K562 (cell line): ENCODE measurements around the gene PHF1. TPM values are rescaled to one million over a fixed set of nuclear protein-coding genes. Genes with fewer than 3 reads are reported as not detected.

Experiments
- ATAC-seq: fragments of 200-7000 bp; cut with Tn5 transposase; 3 replicates; pipeline ENCODE4 v1.9.1; 2020; ENCODE audit warnings: moderate library complexity
- BruUV-seq: library from RNA; stranded (reverse); fragments of 400-500 nt; replicated peaks from 2 replicates; lab custom pipeline; 2021; lab: Mats Ljungman, UMichigan
- CTCF ChIA-PET: fragments of 300-600 bp; formaldehyde crosslinking; extraction: SDS; loops from one replicate; lab custom pipeline; 2021; ENCODE audit warnings: low intra/inter-chr PET ratio; lab: Yijun Ruan, JAX
- POLR2A ChIA-PET: fragments of 300-600, 350-650 bp; sonication (Branson Sonifier 250); formaldehyde crosslinking; extraction: SDS; loops from one replicate; lab custom pipeline; 2021; ENCODE audit warnings: antibody characterized with exemption, inconsistent platforms; lab: Yijun Ruan, JAX
- DNase-seq, 4 experiments: peaks; one replicate each; pipeline versions ENCODE4 v3.0.0 to v3.0.0-alpha.2; 2011 to 2018; ENCODE audit warnings: low spot score in 3 of 4, mixed read lengths in 3 of 4; ENCODE audit errors: extremely low read depth in 1 of 4
- FAIRE-seq: peaks from 2 replicates; lab custom pipeline; 2011; peaks lifted over from hg19 to GRCh38; lab: Jason Lieb, UNC
- H2AFZ ChIP-seq: 2 replicates; pipeline ENCODE4 v1.6.0; 2011; ENCODE audit warnings: low read depth, low read length, control low read depth, inconsistent platforms
- H3K27ac ChIP-seq: fragments of 200-600 bp; 3 replicates; pipeline ENCODE4 v1.8.0; 2011; ENCODE audit warnings: low read depth, mild to moderate bottlenecking, control low read depth, inconsistent platforms, low read length, moderate library complexity, mixed read lengths; ENCODE audit errors: extremely low read depth
- H3K27me3 ChIP-seq, 2 experiments: fragments of 300-600 bp in 1 of 2; 2 replicates in 1 of 2; 3 replicates in 1 of 2; pipeline versions ENCODE4 v1.6.0 to v1.8.0; 2011; ENCODE audit warnings: inconsistent platforms in 2 of 2, low read length in 2 of 2, mild to moderate bottlenecking in 1 of 2, mixed read lengths in 1 of 2, moderate library complexity in 1 of 2; ENCODE audit not compliant: control insufficient read depth in 2 of 2, insufficient read depth in 2 of 2
- H3K36me3 ChIP-seq: fragments of 300-600 bp; 3 replicates; pipeline ENCODE4 v1.8.0; 2011; ENCODE audit warnings: mild to moderate bottlenecking, low read length, inconsistent platforms; ENCODE audit not compliant: control insufficient read depth, insufficient read depth
- H3K4me1 ChIP-seq, 2 experiments: fragments of 200-600 bp in 1 of 2; replicated peaks in 1 of 2; 2 replicates in 1 of 2; 3 replicates in 1 of 2; pipeline versions ENCODE4 v1.5.1 to v1.8.0; 2011; ENCODE audit warnings: inconsistent platforms in 2 of 2, low read length in 2 of 2, mild to moderate bottlenecking in 1 of 2, mixed read lengths in 1 of 2, moderate library complexity in 1 of 2; ENCODE audit not compliant: control insufficient read depth in 2 of 2, insufficient read depth in 2 of 2
- H3K4me2 ChIP-seq: 2 replicates; pipeline ENCODE4 v1.6.1; 2011; ENCODE audit warnings: low read length, control low read depth, inconsistent platforms, mixed read lengths; ENCODE audit not compliant: insufficient read depth
- H3K4me3 ChIP-seq: fragments of 200-600 bp; sonication (generic), shearing (Covaris generic); 2 replicates; pipeline ENCODE4 v1.5.1; 2016; ENCODE audit warnings: control low read depth, inconsistent platforms
- H3K79me2 ChIP-seq: fragments of 200-600 bp; 3 replicates; pipeline ENCODE4 v1.8.0; 2011; ENCODE audit warnings: low read length, inconsistent platforms; ENCODE audit not compliant: control insufficient read depth, insufficient read depth
- H3K9ac ChIP-seq, 2 experiments: 2 replicates each; pipeline versions ENCODE4 v1.6.0 to v1.6.1; 2011; ENCODE audit warnings: low read depth in 2 of 2, low read length in 2 of 2, control low read depth in 1 of 2, inconsistent platforms in 1 of 2, mild to moderate bottlenecking in 1 of 2, mixed read lengths in 1 of 2; ENCODE audit not compliant: insufficient read depth in 1 of 2
- H3K9me1 ChIP-seq: one replicate; pipeline ENCODE4 v1.6.0; 2011; ENCODE audit warnings: inconsistent platforms, mild to moderate bottlenecking, low read length, moderate library complexity; ENCODE audit not compliant: control insufficient read depth, insufficient read depth
- H3K9me3 ChIP-seq: replicated peaks from 2 replicates; pipeline ENCODE4 v1.5.1; 2011; ENCODE audit warnings: low read depth, low read length, inconsistent platforms; ENCODE audit not compliant: control insufficient read depth, insufficient read depth
- H4K20me1 ChIP-seq: replicated peaks from 2 replicates; pipeline ENCODE4 v1.6.1; 2011; ENCODE audit warnings: low read length, inconsistent platforms, mixed read lengths; ENCODE audit not compliant: control insufficient read depth, insufficient read depth
- BRD4 ChIP-seq: fragments of 200-600 bp; sonication (generic); IDR thresholded peaks from 2 replicates; pipeline ENCODE4 v1.6.1; 2017; ENCODE audit warnings: inconsistent platforms
- CEBPB ChIP-seq: fragments of 450-650 bp; IDR thresholded peaks from 2 replicates; pipeline ENCODE4 v1.6.1; 2016; ENCODE audit warnings: missing genetic modification characterization, missing compliant biosample characterization
- KDM5B ChIP-seq: fragments of 200-600 bp; sonication (generic); IDR thresholded peaks from 2 replicates; pipeline ENCODE4 v1.6.1; 2012; ENCODE audit warnings: low read depth, mild to moderate bottlenecking, moderate library complexity, low read length, control low read depth, inconsistent platforms; ENCODE audit not compliant: insufficient replicate concordance
- NR2C2 ChIP-seq, 2 experiments: fragments of 200-800 bp in 1 of 2; sonication (Bioruptor generic) in 1 of 2; sonication (generic) in 1 of 2; formaldehyde crosslinking in 1 of 2; IDR thresholded peaks; 2 replicates each; pipeline versions ENCODE4 v1.6.1 to v1.8.0; 2016 to 2022; ENCODE audit warnings: mild to moderate bottlenecking in 1 of 2, missing compliant biosample characterization in 1 of 2, missing genetic modification characterization in 1 of 2, missing genetic modification reagents in 1 of 2
- NR4A1 ChIP-seq, 2 experiments: fragments of 250-450 bp in 1 of 2; fragments of 450-650 bp in 1 of 2; sonication (Bioruptor Pico) in 1 of 2; IDR thresholded peaks; 2 replicates each; pipeline versions ENCODE4 v1.4.0 to v1.6.1; 2016 to 2020; ENCODE audit warnings: mild to moderate bottlenecking in 2 of 2, missing compliant biosample characterization in 1 of 2, missing genetic modification characterization in 1 of 2, moderate library complexity in 1 of 2
- POLR2AphosphoS5 ChIP-seq: IDR thresholded peaks from 2 replicates; pipeline ENCODE4 v1.6.1; 2011; ENCODE audit warnings: mild to moderate bottlenecking, low read depth, low read length, moderate library complexity; ENCODE audit not compliant: control insufficient read depth, insufficient read depth
- POLR2G ChIP-seq: fragments of 200-400 bp; formaldehyde crosslinking; IDR thresholded peaks from 2 replicates; pipeline ENCODE4 v1.6.1; 2017; ENCODE audit warnings: low read depth, mild to moderate bottlenecking, antibody characterized with exemption, low read length, moderate library complexity
- RBFOX2 ChIP-seq: fragments of 200-400 bp; formaldehyde crosslinking; IDR thresholded peaks from 2 replicates; pipeline ENCODE4 v1.6.1; 2017; ENCODE audit warnings: low read depth, mild to moderate bottlenecking, low read length, moderate library complexity
- ZNF384 ChIP-seq: IDR thresholded peaks from 2 replicates; pipeline ENCODE4 v1.6.1; 2012; ENCODE audit warnings: low read depth, low read length, improper control_type of control experiment
- ZNF830 ChIP-seq: fragments of 250-450 bp; sonication (Bioruptor Pico); IDR thresholded peaks from 2 replicates; pipeline ENCODE4 v1.5.0; 2021; ENCODE audit warnings: mild to moderate bottlenecking
- WGBS: fragments of 100-300 bp; shearing (Covaris generic); methylation state at CpG from one replicate; pipeline ENCODE4 v1.1.6; 2016; ENCODE audit warnings: low coverage, mixed read lengths; ENCODE audit not compliant: insufficient coverage; ENCODE audit errors: missing lambda C conversion rate; 5-methylcytosine and 5-hydroxymethylcytosine counted together
- in situ Hi-C: fragments of 300-500 bp; cut with MboI; formaldehyde crosslinking; loops from 4 replicates; pipeline ENCODE4 v1.15.0; 2018; ENCODE audit warnings: inconsistent platforms, mixed read lengths
- intact Hi-C: fragments of 100-400 bp; cut with micrococcal nuclease; formaldehyde crosslinking; loops from 2 replicates; pipeline ENCODE4 v1.14.2; 2022
- polyA plus RNA-seq, 8 experiments: library from polyadenylated mRNA; depleted of rRNA in 4 of 8; stranded (reverse) in 5 of 8; unstranded in 3 of 8; fragments of >200 nt; fragmentation: Nextera tagmentation in 2 of 8; fragmentation: Illumina TruSeq in 1 of 8; extraction: Ambion mirVana in 2 of 8; extraction: Trizol in 1 of 8; gene quantifications; 2 replicates each; pipeline versions ENCODE4 v1.2.1 to v1.2.3, GENCODE V29; 2011 to 2014; ENCODE audit warnings: inconsistent platforms in 1 of 8, missing spikeins in 1 of 8
- total RNA-seq, 7 experiments: library from RNA; depleted of rRNA in 6 of 7; stranded (reverse); fragments of >200 nt in 6 of 7; fragmentation: Illumina TruSeq in 2 of 7; extraction: Trizol in 2 of 7; gene quantifications; 2 replicates each; pipeline versions ENCODE4 v1.2.1 to v1.2.3, GENCODE V29; 2011 to 2021; ENCODE audit warnings: low replicate concordance in 1 of 7
- TF ChIP-seq, protein P1 (sequence below): sonication (generic); formaldehyde crosslinking; IDR thresholded peaks from 2 replicates; pipeline ENCODE4 v1.8.1; 2022; ENCODE audit warnings: missing genetic modification reagents
- TF ChIP-seq, protein P2 (sequence below): fragments of 450-650 bp; IDR thresholded peaks from 2 replicates; pipeline ENCODE4 v1.6.1; 2018; ENCODE audit not compliant: partially characterized antibody

PHF1 gene
- total and polyA plus RNA-seq, 9 of the 15 experiments (the other 6 are each of a cell fraction or from before 2014, with no cell fraction given) = 3.7 to 64.2 (median 33.7) TPM

DNA sequence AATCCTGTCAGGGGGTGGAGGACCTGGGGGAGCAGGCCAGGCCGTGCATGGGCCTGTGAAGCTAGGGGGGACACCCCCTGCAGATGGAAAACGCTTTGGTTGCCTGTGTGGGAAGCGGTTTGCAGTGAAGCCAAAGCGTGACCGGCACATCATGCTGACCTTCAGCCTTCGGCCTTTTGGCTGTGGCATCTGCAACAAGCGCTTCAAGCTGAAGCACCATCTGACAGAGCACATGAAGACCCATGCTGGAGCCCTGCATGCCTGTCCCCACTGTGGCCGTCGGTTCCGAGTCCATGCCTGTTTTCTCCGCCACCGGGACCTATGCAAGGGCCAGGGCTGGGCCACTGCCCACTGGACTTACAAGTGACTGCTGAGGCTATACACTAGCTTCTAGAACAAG is 45.3 kb downstream of the PHF1 start:
- ATAC-seq = no peak
- peaks cover 27% of the 10 kb centered on the region for H3K36me3 ChIP-seq
- H4K20me1 ChIP-seq = no peaks in the 10 kb centered on the region
- in situ Hi-C loops = no loop called here
- no TSS peak for BruUV-seq
- H3K9me3 ChIP-seq = no peaks in the 10 kb centered on the region
- TF ChIP-seq NR2C2 (CRISPR knock-in tag; IDR thresholded peaks at IDR 0.05) (no peak), NR2C2 (tag; IDR thresholded peaks at IDR 0.05) (no peak), CEBPB (no peak), ZNF384 (no peak), ZNF830 (CRISPR knock-in tag) (no peak), BRD4 (no peak), POLR2AphosphoS5 (0 out of 2 replicates have a peak, but pooled peaks have one; percentile 8), NR4A1 (CRISPR knock-in tag; IDR thresholded peaks at IDR 0.05) (no peak), NR4A1 (tag; IDR thresholded peaks at IDR 0.05) (no peak), POLR2G (0 out of 2 replicates have a peak, but pooled peaks have one; percentile 17), KDM5B (peak; percentile 13), RBFOX2 (peak; percentile 26; the same call in 1 of the 2 replicates)
- TF ChIP-seq, protein P1, sequence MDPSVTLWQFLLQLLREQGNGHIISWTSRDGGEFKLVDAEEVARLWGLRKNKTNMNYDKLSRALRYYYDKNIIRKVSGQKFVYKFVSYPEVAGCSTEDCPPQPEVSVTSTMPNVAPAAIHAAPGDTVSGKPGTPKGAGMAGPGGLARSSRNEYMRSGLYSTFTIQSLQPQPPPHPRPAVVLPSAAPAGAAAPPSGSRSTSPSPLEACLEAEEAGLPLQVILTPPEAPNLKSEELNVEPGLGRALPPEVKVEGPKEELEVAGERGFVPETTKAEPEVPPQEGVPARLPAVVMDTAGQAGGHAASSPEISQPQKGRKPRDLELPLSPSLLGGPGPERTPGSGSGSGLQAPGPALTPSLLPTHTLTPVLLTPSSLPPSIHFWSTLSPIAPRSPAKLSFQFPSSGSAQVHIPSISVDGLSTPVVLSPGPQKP (CRISPR knock-in tag) = no peak
- TF ChIP-seq, protein P2, sequence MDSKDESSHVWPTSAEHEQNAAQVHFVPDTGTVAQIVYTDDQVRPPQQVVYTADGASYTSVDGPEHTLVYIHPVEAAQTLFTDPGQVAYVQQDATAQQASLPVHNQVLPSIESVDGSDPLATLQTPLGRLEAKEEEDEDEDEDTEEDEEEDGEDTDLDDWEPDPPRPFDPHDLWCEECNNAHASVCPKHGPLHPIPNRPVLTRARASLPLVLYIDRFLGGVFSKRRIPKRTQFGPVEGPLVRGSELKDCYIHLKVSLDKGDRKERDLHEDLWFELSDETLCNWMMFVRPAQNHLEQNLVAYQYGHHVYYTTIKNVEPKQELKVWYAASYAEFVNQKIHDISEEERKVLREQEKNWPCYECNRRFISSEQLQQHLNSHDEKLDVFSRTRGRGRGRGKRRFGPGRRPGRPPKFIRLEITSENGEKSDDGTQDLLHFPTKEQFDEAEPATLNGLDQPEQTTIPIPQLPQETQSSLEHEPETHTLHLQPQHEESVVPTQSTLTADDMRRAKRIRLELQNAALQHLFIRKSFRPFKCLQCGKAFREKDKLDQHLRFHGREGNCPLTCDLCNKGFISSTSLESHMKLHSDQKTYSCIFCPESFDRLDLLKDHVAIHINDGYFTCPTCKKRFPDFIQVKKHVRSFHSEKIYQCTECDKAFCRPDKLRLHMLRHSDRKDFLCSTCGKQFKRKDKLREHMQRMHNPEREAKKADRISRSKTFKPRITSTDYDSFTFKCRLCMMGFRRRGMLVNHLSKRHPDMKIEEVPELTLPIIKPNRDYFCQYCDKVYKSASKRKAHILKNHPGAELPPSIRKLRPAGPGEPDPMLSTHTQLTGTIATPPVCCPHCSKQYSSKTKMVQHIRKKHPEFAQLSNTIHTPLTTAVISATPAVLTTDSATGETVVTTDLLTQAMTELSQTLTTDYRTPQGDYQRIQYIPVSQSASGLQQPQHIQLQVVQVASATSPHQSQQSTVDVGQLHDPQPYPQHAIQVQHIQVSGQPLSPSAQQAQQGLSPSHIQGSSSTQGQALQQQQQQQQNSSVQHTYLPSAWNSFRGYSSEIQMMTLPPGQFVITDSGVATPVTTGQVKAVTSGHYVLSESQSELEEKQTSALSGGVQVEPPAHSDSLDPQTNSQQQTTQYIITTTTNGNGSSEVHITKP = peak; percentile 31
- peaks cover 16 to 20% of the 10 kb centered on the region in 2 experiments for H3K4me1 ChIP-seq
- no peak overlapping the region; the same call in 1 of the 2 replicates for H3K4me2 ChIP-seq
- H3K9ac ChIP-seq = peak overlapping the region in 1 of 2 experiments; percentile 95; a peak in 2 of 4 replicates
- 97% methylated on average over 12 of the region's 12 CpGs for WGBS
- POLR2A ChIA-PET = no interaction called here
- intact Hi-C loops = no loop called here
- DNase-seq = no peak
- H3K27ac ChIP-seq = no peak overlapping the region
- no peaks in the 10 kb centered on the region for H3K9me1 ChIP-seq
- H3K27me3 ChIP-seq = no peaks in the 10 kb centered on the region
- peaks cover 35% of the 10 kb centered on the region for H3K79me2 ChIP-seq
- no peak overlapping the region for H2AFZ ChIP-seq
- H3K4me3 ChIP-seq = no peak overlapping the region
- no peak for FAIRE-seq
- CTCF ChIA-PET = no interaction called here
